ENCODE measurements around the gene FMNL3. TPM values are rescaled to one million over a fixed set of nuclear protein-coding genes. Genes with fewer than 3 reads are reported as not detected.

The FMNL3 gene
- polyA plus RNA-seq, 1 experiment = 13.3 TPM

- H3K27me3 ChIP-seq (ENCODE audit: control insufficient read depth, insufficient read depth, low read length) = no peaks in the 10 kb centered on the region
- TF ChIP-seq CTCF (IDR thresholded peaks at IDR 0.05; ENCODE audit: insufficient read depth, low read depth, low read length) = no peak
- CTCF ChIA-PET = interaction anchor here (1.1 to 1.9 kb wide), 5 partner anchors 8 to 82 kb away, joined by 3 to 9 read pairs (median 5); no protein-coding TSS in a partner anchor
- DNase-seq (ENCODE audit: low read depth) = no peak
- POLR2A ChIA-PET = no interaction called here
- H3K4me3 ChIP-seq (ENCODE audit: low read depth, low read length) = no peak overlapping the region
- H3K36me3 ChIP-seq (ENCODE audit: control insufficient read depth, insufficient read depth, low read length) = peaks cover 4% of the 10 kb centered on the region
Measured at GRCh38 chr12:49627752-49628360, 79.3 kb downstream of the FMNL3 start.

GRCh38 chr12:49626836-49627235, 80.4 kb downstream of the FMNL3 start:
- no peak for TF ChIP-seq CTCF (IDR thresholded peaks at IDR 0.05; ENCODE audit: insufficient read depth, low read depth, low read length)
- H3K4me3 ChIP-seq (ENCODE audit: low read depth, low read length) = no peak overlapping the region
- H3K27me3 ChIP-seq (ENCODE audit: control insufficient read depth, insufficient read depth, low read length) = no peaks in the 10 kb centered on the region
- peaks cover 1% of the 10 kb centered on the region; the same call in 1 of the 2 replicates for H3K36me3 ChIP-seq (ENCODE audit: control insufficient read depth, insufficient read depth, low read length)
- no peak for DNase-seq (ENCODE audit: low read depth)
- ChIA-PET CTCF (interaction anchor here (1.3 to 2.3 kb wide), 4 partner anchors 9 to 83 kb away, joined by 3 to 13 read pairs (median 6); no protein-coding TSS in a partner anchor), POLR2A (no interaction called here)

- no peaks in the 10 kb centered on the region for H3K36me3 ChIP-seq (ENCODE audit: control insufficient read depth, insufficient read depth, low read length)
- CTCF ChIA-PET = interaction anchor here (0.8 to 2.3 kb wide), 4 partner anchors 11 to 46 kb away, joined by 3 to 13 read pairs (median 5); no protein-coding TSS in a partner anchor
- no peak for DNase-seq (ENCODE audit: low read depth)
- POLR2A ChIA-PET = no interaction called here
- no peaks in the 10 kb centered on the region for H3K27me3 ChIP-seq (ENCODE audit: control insufficient read depth, insufficient read depth, low read length)
- no peak for TF ChIP-seq CTCF (IDR thresholded peaks at IDR 0.05; ENCODE audit: insufficient read depth, low read depth, low read length)
- H3K4me3 ChIP-seq (ENCODE audit: low read depth, low read length) = no peak overlapping the region
Measured at GRCh38 chr12:49626169-49626835, 80.9 kb downstream of the FMNL3 start.

GRCh38 chr12:49624921-49625577, 82.2 kb downstream of the FMNL3 start:
- no peaks in the 10 kb centered on the region for H3K27me3 ChIP-seq (ENCODE audit: control insufficient read depth, insufficient read depth, low read length)
- H3K36me3 ChIP-seq (ENCODE audit: control insufficient read depth, insufficient read depth, low read length) = no peaks in the 10 kb centered on the region
- POLR2A ChIA-PET = interaction anchor here (0.6 kb wide), 2 partner anchors 96 to 460 kb away, joined by 4 to 8 read pairs; no protein-coding TSS in a partner anchor
- no peak overlapping the region for H3K4me3 ChIP-seq (ENCODE audit: low read depth, low read length)
- no peak for DNase-seq (ENCODE audit: low read depth)
- CTCF ChIA-PET = interaction anchor here (0.8 to 2.3 kb wide), 5 partner anchors 10 to 44 kb away, joined by 3 to 13 read pairs (median 4); no protein-coding TSS in a partner anchor
- no peak for TF ChIP-seq CTCF (IDR thresholded peaks at IDR 0.05; ENCODE audit: insufficient read depth, low read depth, low read length)

Measured in BJ (cell line).